ENCODE results near the gene CCNG2. TPM values are rescaled to one million over a fixed set of nuclear protein-coding genes. Genes with fewer than 3 reads are reported as not detected.

The CCNG2 gene
- total RNA-seq, 1 experiment from 2014 or later: 10.6 TPM

GRCh38 chr4:77193046-77193445, 36.0 kb downstream of the CCNG2 start:
- no peak overlapping the region for H2BK15ac ChIP-seq (ENCODE audit: low read depth, low read length)
- H3K27ac ChIP-seq (ENCODE audit: insufficient read length, low read depth, low read length): no peak overlapping the region
- no peak overlapping the region for H4K91ac ChIP-seq (ENCODE audit: insufficient read length, low read depth, low read length)
- Mint-ChIP-seq H3K4me3 (no peak overlapping the region), H3K27ac (no peak overlapping the region), H3K4me1 (peaks cover 11 to 18% of the 10 kb centered on the region in 2 experiments), H3K36me3 (ENCODE audit: insufficient read depth in 1 of 3, low read depth in 3 of 3) (no peaks in the 10 kb centered on the region), H3K27me3 (ENCODE audit: low read depth) (peaks cover 49% of the 10 kb centered on the region), H3K9me3 (no peaks in the 10 kb centered on the region)
- no peak for DNase-seq
- H2BK120ac ChIP-seq (ENCODE audit: low read depth, low read length, poor library complexity, severe bottlenecking): no peak overlapping the region
- WGBS (ENCODE audit: extremely low coverage, insufficient read length, low lambda C conversion rate): no CpG with 5 or more reads among the region's 8 CpGs
- no peaks in the 10 kb centered on the region for H3K79me2 ChIP-seq (ENCODE audit: insufficient read depth, low read length)
- H2BK5ac ChIP-seq (ENCODE audit: insufficient read length, low read length): no peak overlapping the region
- no peak overlapping the region for H2AFZ ChIP-seq (ENCODE audit: low read length)
- H3K23me2 ChIP-seq (ENCODE audit: insufficient read length, low read depth, low read length, poor library complexity, severe bottlenecking): no peaks in the 10 kb centered on the region
- H3T11ph ChIP-seq (ENCODE audit: low read length): no peak overlapping the region
- peaks cover 6% of the 10 kb centered on the region; the same call in 1 of the 2 replicates for H3K27me3 ChIP-seq (ENCODE audit: insufficient read depth, low read length)
- H3K23ac ChIP-seq (ENCODE audit: insufficient read length, low read depth, low read length): no peak overlapping the region
- H3K4ac ChIP-seq (ENCODE audit: low read depth, low read length): no peak overlapping the region
- no peak overlapping the region for H3K56ac ChIP-seq (ENCODE audit: insufficient read length, low read depth, low read length)
- H3K14ac ChIP-seq (ENCODE audit: insufficient read depth, low read length): no peak overlapping the region
- no peaks in the 10 kb centered on the region for H3K9me3 ChIP-seq (ENCODE audit: control insufficient read depth, low read depth, low read length)
- no peak overlapping the region for H3K18ac ChIP-seq (ENCODE audit: insufficient read length, low read depth, low read length)
- no peak overlapping the region for H2BK12ac ChIP-seq (ENCODE audit: insufficient read length, low read depth, low read length)
- no peak overlapping the region for H3K4me2 ChIP-seq (ENCODE audit: insufficient read depth, insufficient read length, low read length)
- H3K4me1 ChIP-seq (ENCODE audit: insufficient read depth, low read length): no peaks in the 10 kb centered on the region
- H3K9ac ChIP-seq (ENCODE audit: extremely low read depth, insufficient read length, low read length): no peak overlapping the region
- H4K20me1 ChIP-seq (ENCODE audit: control insufficient read depth, insufficient read depth, insufficient read length): no peaks in the 10 kb centered on the region
- H2BK20ac ChIP-seq (ENCODE audit: low read depth, low read length, poor library complexity, severe bottlenecking): no peak overlapping the region
- H2AK5ac ChIP-seq (ENCODE audit: insufficient read length, low read length): no peak overlapping the region
- no peak overlapping the region for H4K8ac ChIP-seq (replicated peaks; ENCODE audit: insufficient read length, low read depth, low read length)
- TF ChIP-seq CTCF (conservative IDR thresholded peaks at IDR 0.05): no peak
- H3K79me1 ChIP-seq (ENCODE audit: insufficient read depth, low read depth, low read length, poor library complexity, severe bottlenecking): no peaks in the 10 kb centered on the region
- H4K5ac ChIP-seq (ENCODE audit: insufficient read length, low read depth, low read length): no peak overlapping the region

Measured in H9 (cell line).